Activated CD4-positive, alpha-beta T cell treated with anti-CD3 and anti-CD28 coated beads, Interleukin-2, Interleukin-4, amounts not matched to agents 100 ng/mL and 50 ng/mL, durations not matched to agents 16 hours and 8 hours (primary cell): Measurements from ENCODE around the gene OTOS.

Experiments used
- DNase-seq: peaks from one replicate; pipeline ENCODE4 v3.0.0-alpha.2; 2020; ENCODE audit warnings: low spot score

OTOS gene

DNA sequence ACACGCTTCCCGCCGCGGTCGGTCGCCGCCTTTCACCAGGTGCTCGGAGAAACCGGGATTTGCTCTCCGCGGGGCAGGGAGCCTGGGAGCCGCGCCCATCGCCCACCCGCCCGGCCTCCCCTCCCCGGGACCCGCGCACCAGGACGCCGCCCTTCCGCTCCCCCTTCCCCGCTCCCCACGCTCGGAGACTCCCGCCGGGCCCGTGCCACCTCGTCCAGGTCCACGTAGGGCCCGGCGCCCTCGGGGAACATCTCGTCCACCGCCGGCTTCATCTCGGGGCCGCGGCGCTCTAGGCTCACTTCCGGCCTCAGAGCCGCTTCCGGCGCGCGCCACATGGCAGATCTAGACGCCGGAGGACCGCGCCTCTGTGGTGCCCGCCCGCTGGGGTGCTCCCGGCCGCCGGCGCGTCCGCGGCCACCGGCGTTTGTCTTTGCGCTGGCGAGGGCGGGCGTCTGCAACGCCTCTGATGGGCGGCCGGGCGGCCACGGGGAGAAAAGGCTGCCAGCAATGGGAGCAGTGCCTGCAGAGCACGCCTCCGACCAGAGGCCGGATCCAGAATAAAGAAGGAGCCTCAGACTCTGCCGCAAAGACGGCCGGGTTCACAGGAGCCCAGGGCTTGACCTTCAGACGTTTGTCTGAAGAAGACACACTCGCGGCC, 4.3 kb downstream of the OTOS start, which contains the start of gene COPS9:
TSS of gene COPS9 (minus strand) at position 293 of the 658 bp plus-strand sequence. CDS start at position 272, 21 bp downstream.
- DNase-seq = peak; percentile 87

DNA sequence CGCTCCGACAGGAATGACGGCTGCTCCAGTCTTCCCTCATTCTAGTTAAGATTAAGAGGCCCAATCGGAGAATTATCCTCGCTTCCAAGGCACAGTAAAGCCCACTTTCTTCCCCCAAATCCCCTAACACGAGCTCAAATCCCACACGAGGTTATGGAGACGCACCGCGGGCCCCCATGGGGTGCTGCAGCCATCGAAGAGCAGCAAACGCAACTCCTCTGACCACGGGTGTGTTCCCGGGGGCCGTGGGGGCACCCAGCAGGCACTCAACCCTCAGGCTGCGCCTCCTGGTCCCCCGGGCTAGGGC, 4.8 kb downstream of the OTOS start:
- DNase-seq = no peak

DNA sequence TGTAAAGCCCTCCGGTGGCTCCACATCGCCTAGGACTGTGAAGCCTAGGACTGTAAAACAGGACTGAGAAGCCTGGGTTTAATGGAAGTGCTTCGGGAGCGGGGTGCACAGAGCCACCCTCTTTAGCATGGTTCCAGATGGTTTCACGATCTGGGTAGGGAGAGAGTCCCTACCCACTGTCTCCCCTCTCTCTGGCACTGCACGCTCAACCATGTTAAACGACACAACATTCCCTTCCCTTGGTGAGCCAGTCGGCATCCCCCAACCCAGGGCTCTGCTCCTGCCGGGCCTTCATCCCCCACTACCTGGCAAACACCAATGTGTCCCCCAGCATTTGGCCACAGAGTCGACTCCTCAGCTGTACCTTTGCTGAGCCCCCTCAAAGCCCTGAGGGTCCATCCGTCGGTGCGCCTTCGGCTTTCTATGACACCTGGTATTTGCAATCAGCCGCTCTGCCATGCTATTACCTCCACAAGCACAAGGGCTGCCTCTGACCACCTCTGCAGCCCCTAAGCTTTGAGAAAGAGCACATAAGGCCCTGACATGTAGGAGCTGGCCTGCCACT, 5.4 kb downstream of the OTOS start:
- DNase-seq = no peak

DNA sequence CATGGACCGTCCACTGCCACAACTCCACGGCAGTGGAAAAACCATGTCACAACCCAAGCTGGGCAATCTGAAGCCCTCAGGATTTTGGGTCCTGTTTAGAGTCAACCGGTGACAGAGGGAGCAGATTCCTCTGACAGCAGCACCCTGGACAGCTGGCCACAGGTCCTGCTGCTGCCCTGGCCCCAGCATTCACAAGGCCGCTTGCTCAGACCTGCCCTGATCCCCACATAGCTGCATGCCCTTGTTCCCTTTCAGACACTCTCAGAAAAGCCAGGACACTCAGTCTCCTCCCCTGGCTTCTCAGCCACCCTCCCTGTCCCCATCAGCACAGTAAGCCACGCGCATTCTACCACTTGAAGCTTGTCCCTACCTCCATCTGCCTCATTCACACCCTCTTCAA, 6.0 kb downstream of the OTOS start:
- DNase-seq = no peak

DNA sequence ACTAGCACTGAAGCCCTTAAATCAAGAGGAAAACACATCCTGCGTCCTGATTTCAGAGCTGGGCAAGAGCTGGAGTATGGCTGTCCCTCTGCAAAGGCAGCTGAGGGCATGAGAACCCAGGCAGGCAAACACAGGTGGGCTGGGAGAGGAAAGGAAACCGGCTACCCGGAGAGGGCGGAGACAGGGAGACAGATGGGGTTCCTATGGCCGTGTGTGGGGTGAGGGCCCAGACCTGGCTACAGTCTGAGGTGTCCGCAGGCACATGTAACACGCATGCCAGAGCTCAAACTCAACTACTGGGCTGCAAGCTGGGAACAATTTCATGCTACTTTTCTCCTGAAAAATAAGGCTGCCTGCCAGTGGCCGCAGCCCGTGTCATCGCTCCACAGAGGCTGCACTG, 7.1 kb downstream of the OTOS start:
- no peak for DNase-seq

DNA sequence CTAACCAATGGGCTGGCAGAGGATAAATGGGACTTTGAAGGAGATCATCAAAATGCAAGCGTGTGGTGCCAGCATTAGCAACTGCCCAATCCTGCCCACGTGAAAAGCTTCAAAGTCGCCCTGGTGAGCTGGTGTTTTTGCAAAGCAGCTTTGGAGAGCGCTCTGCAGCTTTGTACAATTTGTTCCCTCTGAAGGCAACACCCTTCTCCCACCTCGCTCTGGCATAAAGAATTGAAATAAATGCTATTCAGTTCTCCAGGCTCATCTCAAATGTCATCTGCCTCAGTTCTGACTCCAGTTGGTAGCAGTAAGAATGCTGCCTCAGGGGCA, 7.8 kb downstream of the OTOS start:
- DNase-seq = no peak

DNA sequence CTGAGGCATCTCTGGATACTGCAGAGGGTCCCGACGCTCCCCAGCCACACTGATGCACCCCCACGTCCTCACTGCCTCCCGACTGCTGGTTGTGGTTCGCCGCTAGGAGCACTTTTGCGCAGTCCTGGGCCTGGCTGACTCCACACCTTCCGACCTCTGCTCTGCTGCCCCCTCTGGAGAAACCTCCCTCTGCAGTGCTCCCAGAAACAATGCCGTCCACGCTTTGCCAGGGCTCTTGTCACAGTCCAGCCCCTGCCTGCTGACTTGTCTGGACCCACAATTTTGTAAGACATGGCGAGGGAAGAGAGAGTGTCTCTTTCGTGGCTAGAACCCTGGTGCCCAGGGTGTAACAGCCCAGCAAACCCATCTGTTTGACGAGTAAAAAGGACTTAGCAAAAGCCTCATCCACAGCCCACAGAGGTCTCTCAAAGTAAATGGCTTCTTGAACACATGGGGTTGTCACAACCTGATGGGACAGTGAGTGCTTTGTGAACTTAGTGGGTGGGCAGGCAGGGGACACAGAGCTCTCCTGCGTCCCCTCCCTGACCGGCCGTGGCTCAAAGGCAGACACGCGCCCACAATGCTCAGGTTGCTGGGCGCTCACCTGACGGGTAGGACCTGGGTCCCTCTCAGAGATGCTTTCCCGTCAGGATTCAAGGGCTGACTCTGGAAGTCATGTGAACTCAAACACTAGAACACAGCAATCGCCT, 8.4 kb downstream of the OTOS start:
- DNase-seq = no peak

DNA sequence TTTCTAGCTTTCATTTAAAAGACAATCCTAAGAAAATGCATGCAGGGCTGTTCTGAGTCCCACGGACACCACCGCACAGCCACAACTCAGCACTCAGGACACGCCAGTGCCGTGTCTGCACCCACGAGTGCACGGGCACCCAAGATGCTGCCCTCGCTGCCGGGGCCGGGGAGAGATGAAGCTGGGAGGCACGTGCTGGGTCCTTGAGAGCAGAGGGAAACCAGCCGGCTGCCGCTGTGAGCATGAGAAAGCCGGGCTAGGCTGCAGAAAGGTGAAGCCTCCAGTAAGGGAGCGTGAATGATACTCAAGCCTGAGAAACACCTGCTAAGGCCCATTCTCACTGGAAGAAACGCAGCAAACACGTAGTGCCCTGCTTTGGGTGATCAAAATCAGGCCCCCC, 9.2 kb downstream of the OTOS start:
- no peak for DNase-seq

DNA sequence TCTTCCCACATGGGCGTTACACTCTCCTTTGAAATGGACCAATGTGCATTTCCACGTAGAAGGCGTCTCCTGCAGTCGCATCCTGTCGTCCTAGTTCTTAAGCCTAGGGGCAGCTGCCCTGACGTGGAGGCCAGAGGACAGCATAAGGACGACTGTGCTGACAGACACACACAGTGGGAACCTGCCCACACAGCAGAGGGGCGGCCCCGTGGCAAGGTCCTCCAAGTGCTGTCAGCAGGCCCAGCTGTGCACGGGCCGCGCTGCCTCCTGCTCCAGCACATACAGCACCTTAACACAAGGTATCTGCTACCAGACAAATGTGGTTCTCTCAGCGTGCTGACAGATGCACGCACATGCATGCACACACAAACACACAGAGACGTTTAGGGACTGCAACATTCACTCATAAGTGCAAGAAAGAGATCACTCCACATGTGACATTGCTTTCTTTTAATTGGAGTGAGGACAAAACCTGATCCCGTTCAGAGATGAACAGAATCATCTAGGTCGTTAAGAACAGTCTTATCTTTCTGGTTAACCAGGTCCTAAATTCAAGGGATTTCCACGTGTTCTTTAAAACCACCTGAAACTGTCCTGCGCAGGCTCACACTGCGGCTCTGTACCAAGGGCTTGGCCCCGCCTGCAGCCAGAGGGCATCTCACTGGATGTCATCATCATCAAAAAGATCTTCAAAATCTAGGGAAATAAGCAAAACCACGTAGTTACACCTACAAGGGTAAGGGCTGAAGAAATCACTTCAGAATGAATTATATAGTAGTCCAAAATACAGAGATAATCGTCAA, 9.9 kb downstream of the OTOS start:
- no peak for DNase-seq

DNA sequence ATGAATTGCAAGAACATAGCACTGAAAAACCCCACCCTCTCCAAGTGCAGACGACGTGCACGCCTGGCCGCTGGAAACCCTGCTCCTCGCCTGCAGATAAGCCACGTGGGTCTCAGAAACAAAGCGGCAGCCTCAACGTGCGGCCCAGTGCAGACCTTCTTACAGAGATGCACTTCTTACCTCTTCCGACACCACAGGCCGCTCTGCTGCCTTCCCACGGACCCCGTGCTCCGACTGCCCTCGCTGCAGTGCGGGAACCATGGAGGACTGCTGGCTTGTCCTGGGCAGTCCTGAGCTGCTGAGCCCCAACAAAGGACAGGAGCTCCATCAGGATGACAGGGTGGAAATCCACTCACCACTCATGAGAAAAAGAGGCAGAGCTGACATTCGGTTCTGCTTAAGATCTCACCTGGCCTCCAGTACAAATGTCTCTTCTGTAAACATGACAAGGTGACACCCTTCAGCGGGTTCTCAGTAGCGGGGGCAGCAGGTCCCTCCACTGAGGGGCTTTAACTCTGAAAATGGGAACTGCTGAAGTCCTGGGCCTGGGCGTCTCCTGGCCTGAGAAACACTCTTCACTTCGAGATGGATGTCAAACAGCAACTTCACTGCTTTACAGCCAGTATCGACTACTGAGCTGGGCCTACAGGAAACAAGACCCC, 10.6 kb downstream of the OTOS start:
- no peak for DNase-seq

DNA sequence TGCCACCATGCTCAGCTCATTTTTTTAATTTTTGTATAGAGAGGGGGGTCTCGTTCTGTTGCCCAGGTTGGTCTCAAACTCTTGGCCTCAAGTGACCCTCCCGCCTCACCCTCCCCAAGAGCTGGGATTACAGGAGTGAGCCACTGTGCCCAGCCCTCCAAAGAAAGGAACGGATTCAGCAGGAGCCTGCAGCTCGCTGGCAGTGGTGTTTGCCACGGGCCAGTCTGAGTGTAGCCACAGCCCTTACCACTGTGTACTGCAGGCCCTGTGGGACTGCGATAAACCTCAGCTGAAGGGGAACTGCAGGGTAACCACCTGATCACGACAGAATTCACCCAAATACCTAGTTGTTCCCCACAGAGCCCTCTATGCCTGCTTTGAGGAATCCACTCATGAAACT, 11.1 kb downstream of the OTOS start:
- no peak for DNase-seq

DNA sequence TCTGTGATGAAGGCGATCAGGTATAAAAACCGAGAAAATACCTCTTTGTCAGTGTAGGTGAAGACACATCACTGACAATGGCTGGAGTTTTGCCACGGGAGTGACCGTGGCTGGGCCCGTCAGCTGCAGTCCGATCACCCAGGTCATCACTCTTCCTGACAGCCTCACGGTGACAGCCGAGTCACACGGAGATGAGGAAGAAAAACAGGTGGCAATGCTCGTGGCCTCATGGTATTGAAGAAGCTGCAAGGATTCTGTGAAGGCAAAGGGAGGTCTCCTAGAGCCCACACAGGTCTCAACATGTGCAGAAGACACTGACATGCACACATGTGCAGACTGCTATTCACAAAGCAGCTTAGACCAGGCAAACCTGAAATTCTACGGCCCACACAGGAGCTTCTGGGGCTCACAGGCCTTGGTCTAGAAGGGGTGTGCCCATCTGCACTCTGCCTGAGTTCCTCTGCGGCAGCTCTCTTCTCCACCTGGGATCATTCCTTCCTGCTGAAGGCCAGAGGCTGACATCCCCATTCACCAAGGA, 11.8 kb downstream of the OTOS start:
- DNase-seq = no peak

DNA sequence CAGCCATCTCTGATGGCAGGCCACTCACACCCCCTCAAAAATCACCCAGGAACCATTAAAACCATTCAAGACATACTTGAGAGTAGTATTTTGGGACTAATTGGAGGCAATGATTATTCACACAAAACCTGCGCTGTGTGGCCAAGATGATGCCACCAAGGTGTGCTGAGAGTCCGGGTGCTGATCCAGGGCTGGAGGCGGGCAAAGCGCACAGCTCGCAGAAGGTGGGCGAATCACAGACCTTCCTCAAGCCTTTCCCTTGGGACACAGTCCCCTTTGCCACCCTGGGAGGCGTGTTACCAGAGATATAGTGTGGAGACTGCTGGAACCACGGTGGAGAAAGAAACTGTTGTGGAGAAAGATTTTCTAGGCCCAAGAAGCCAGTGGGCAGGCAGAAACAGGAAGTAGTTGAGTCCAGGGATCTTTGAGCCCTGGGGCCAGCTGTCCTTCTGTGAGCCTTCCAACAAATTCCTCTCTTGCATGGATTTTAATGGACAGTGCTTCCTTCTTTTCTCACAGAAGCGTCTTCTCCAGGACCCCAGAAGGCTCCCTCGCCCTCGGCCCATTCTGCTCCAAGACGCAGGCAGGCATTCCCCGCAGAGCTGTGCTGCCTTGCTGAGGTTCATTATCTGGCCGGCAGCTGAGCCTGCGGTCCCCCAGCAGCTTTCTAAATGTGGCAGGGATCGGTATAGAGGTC, 12.4 kb downstream of the OTOS start:
- DNase-seq = no peak

DNA sequence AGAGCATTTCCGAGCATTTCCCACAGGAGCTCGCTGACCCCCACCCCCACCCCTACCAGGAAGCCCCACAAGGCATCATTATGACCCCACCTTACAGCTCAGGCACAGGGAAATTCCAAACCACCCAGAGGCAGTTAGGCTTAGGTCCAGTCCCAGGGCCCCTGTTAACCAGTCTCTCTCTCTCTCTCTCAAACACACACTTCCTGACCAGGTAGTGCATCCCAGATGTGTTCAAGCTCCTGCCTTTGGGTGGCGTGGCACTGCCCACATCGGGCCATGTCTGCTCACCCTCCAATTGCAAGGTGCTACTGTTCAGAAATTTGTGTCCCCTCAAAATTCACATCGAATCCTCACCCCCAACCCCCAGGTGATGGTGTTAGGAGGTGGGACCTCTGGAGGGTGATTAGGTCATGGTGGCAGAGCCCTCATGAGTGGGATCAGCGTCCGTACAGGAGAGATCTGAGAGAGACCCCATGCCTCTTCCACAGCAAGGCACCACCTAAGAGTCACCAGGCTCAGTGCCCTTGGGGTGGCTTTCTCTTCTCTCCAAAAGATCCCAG, 13.2 kb downstream of the OTOS start:
- DNase-seq = no peak

DNA sequence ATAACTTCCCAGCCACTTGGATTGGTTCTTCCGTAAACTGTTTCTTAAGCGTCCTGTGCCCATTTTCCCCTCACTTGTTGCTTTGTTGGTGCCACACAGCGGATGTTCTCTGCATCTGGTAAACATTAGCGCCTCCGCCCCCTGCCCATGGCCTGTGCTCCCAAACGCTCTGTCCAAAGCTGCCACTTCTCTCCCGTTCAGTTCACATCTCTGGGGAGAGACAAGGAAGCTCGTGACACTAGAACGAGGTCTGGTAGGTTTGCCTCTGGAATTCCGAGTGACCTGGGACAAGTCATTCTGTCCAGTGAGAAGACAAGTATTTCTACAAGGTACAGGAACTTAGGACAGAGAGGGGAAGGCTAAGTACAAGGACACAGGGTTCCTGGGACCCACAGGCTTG, 13.7 kb downstream of the OTOS start:
- no peak for DNase-seq

DNA sequence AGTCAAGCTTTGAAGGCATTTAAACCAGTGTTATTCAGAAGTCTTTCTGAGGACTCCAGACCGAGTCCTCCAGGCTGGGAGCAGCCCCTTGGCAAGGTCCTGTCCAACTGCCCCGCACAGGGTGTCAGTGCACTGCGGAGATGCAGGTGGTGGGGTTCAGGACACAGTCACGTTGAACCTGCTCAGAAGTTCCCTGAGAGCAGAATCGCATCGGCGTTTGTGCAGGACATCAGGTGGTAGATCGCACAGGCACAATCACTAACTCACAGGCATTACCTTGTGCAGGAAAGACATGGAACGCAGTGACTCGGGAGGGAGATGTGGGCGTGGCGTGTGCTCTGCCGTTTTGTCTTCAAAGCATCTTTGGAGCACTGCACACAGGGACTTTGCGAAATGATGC, 14.7 kb downstream of the OTOS start:
- DNase-seq = no peak

DNA sequence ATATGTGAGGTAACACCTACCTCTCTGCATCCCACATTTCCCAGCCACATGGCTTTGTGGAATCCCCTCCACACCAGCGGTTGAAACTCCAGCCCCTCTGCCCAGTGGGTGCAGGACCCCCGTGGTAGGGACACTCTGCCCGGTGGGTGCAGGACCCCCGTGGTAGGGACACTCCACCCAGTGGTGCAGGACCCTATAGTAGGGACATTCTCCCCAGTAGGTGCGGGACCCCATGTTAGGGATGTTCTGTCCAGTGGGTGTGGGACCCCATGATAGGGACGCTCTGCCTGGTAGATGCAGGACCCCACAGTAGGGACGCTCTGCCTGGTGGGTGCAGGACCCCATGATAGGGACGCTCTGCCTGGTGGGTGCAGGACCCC, 15.8 kb downstream of the OTOS start:
- no peak for DNase-seq

DNA sequence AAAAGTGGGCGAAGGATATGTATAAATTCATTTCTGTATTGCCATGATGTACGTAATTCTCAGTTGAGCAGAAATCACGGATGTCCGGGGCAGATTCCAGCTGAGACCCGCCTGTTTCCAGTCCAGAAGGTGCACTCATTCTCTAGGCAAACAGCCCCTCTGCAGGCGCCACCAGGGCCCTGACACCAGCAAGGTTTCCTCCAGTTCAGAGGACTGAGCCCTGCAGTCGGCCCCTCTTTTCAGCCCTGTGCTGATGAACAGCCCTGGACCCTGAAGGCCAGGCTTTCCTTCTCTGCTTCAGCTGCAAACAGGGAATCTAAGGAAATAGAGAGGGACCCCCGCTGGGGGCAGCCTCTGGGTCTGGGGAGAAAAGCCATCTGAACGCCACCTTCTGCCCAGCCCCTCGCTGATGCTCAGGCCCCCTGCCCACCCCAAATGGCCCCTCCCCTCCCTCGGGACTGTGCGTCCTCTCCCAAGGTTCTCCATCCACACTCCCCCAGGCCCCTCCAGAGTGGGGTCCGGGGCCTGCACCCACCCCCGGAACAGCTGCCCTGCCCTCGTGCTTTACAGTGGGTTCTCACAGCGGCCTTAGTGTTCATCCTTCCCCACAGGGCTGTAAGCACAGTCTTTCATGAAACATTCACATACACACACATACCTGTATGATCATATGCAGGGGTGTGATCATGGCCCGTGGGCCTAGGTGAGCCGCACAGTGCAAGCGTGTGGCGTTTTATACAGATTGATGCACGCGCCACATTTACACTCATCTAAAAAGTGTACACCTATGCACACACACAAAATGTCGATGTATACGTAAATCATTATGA, 16.4 kb downstream of the OTOS start:
- DNase-seq = no peak

DNA sequence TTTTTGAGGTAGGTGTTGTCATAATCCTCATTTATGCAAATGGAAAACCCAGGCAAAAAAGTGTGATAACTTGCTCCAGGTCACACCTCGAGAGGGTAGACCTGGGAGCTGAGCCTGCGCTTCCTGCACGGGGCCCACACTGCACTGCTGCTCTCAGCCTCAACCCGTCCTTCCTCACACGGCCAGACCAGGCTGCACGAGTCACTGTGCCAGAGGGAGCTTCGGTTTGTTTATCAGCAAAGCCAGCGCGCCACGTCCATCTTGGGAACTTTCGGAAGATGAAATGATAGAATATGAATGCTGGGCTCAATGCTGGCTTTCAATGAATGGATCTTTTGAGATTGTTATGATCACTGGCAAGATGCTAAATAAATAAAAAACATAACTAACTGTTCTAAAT, 18.8 kb downstream of the OTOS start:
- no peak for DNase-seq

DNA sequence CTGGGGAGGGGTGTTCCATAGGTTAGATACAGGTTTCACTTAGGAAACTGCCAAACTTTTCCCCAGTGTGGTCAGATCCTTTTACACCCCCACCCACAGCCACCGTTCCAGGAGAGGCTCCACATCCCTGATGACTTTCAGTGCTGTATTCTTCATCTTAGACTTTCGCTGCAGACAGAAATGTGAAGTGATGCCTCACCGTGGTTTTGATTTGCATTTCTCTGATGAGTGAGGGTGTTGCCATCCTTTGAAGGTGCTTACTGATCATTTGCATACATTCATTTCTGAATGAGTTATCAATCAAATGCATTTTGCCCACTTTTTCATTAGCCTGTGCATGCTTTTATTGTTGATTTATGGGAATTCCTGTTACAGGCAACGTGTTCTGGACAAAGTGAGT, 19.3 kb downstream of the OTOS start:
- peak; percentile 12 for DNase-seq

DNA sequence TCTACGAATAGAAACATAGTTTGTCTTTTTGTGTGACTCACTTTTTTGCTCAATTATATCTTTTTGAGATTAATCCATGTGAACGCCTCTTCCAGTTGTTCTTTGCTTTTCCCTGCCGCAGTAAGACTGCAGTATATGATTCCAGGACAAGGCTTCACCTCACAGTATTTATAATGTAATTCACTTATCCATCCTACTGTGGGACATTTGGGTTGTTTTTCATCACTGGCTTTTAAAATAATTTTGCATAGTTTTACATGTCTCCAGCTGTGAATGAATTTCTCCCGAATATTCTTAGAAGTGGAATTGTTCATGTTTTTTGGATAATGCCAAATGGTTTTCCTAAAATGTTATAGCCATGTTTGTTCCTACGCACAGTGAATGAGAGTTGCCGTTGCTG, 26.2 kb downstream of the OTOS start:
- DNase-seq = no peak
